Loucy (cell line): ENCODE measurements around the gene DOK6.
"Not testable (repeated sequence)": the region's sequence is repeated elsewhere in the genome, so short reads cannot be mapped to it uniquely, and the experiment has no call there.

Source experiments
- H2AFZ ChIP-seq: fragments of 200-600 bp; sonication (generic); 2 replicates; pipeline ENCODE4 v1.6.0; 2016; ENCODE audit warnings: antibody characterized with exemption, mild to moderate bottlenecking, low read length, moderate library complexity
- H3F3A ChIP-seq: fragments of 200-600 bp; 2 replicates; pipeline ENCODE4 v1.6.0; 2016; ENCODE audit warnings: antibody characterized with exemption, low read depth, mild to moderate bottlenecking
- H3K27me3 ChIP-seq: fragments of 200-600 bp; sonication (generic); 2 replicates; pipeline ENCODE4 v1.6.1; 2014; ENCODE audit warnings: low read length, mild to moderate bottlenecking; ENCODE audit not compliant: insufficient read depth, poor library complexity, severe bottlenecking
- H3K36me3 ChIP-seq: fragments of 200-600 bp; sonication (generic); 2 replicates; pipeline ENCODE4 v1.6.1; 2016; ENCODE audit warnings: low read length; ENCODE audit not compliant: insufficient read depth
- H3K4me1 ChIP-seq: fragments of 200-600 bp; sonication (generic); 2 replicates; pipeline ENCODE4 v1.5.1; 2014; ENCODE audit warnings: low read length, mild to moderate bottlenecking; ENCODE audit not compliant: insufficient read depth, poor library complexity, severe bottlenecking
- H3K4me2 ChIP-seq: fragments of 200-600 bp; sonication (generic); 2 replicates; pipeline ENCODE4 v1.6.0; 2014; ENCODE audit warnings: antibody characterized with exemption, low read length, low read depth, mild to moderate bottlenecking; ENCODE audit not compliant: poor library complexity, severe bottlenecking
- H3K4me3 ChIP-seq: fragments of 200-600 bp; sonication (generic); 2 replicates; pipeline ENCODE4 v1.5.1; 2014; ENCODE audit warnings: low read length, mild to moderate bottlenecking, mixed read lengths; ENCODE audit not compliant: poor library complexity, severe bottlenecking
- H3K79me2 ChIP-seq: fragments of 200-600 bp; sonication (generic); 2 replicates; pipeline ENCODE4 v1.6.1; 2014; ENCODE audit warnings: low read length; ENCODE audit not compliant: insufficient read depth
- H3K9ac ChIP-seq: fragments of 200-600 bp; sonication (generic); 2 replicates; pipeline ENCODE4 v1.6.0; 2014; ENCODE audit warnings: mild to moderate bottlenecking, low read depth, low read length, moderate library complexity; ENCODE audit not compliant: poor library complexity, severe bottlenecking
- H3K9me2 ChIP-seq: fragments of 200-600 bp; sonication (generic); replicated peaks from 2 replicates; pipeline ENCODE4 v1.6.1; 2016; ENCODE audit warnings: low read depth, low read length, mixed read lengths
- H3K9me3 ChIP-seq: fragments of 200-600 bp; sonication (generic); 2 replicates; pipeline ENCODE4 v1.6.1; 2014; ENCODE audit warnings: mild to moderate bottlenecking, antibody characterized with exemption, low read length, low read depth; ENCODE audit not compliant: insufficient read depth
- H4K20me1 ChIP-seq: fragments of 200-600 bp; sonication (generic); 2 replicates; pipeline ENCODE4 v1.6.0; 2014; ENCODE audit warnings: antibody characterized with exemption, low read length, mild to moderate bottlenecking; ENCODE audit not compliant: insufficient read depth, poor library complexity, severe bottlenecking
- CTCF ChIP-seq: fragments of 200-600 bp; sonication (generic); conservative IDR thresholded peaks from 2 replicates; pipeline ENCODE4 v1.5.1; 2014; ENCODE audit warnings: mild to moderate bottlenecking, antibody characterized with exemption, low read length
- EZH2phosphoT487 ChIP-seq: fragments of 200-600 bp; IDR thresholded peaks from 2 replicates; pipeline ENCODE4 v1.6.1; 2018; ENCODE audit warnings: antibody characterized with exemption, mild to moderate bottlenecking, moderate library complexity, borderline replicate concordance

Gene DOK6

GRCh38 chr18:69819460-69819859 lies 418.8 kb downstream of the DOK6 start:
- Histone ChIP-seq H3F3A (no peaks in the 10 kb centered on the region), H3K9ac (no peak overlapping the region), H3K9me2 (no peaks in the 10 kb centered on the region), H3K4me1 (no peaks in the 10 kb centered on the region), H3K36me3 (no peaks in the 10 kb centered on the region), H4K20me1 (no peaks in the 10 kb centered on the region), H3K79me2 (no peaks in the 10 kb centered on the region), H3K4me3 (no peak overlapping the region), H2AFZ (no peak overlapping the region), H3K4me2 (no peak overlapping the region), H3K9me3 (no peaks in the 10 kb centered on the region), H3K27me3 (no peaks in the 10 kb centered on the region)
- no peak for TF ChIP-seq CTCF
- no peak for TF ChIP-seq EZH2phosphoT487

- Histone ChIP-seq H3F3A (peaks cover 3% of the 10 kb centered on the region; the same call in 1 of the 2 replicates), H3K9me2 (no peaks in the 10 kb centered on the region), H3K4me3 (no peak overlapping the region), H3K4me2 (no peak overlapping the region), H3K9ac (no peak overlapping the region), H3K27me3 (no peaks in the 10 kb centered on the region), H4K20me1 (no peaks in the 10 kb centered on the region), H3K4me1 (no peaks in the 10 kb centered on the region), H3K79me2 (no peaks in the 10 kb centered on the region), H3K36me3 (no peaks in the 10 kb centered on the region), H3K9me3 (no peaks in the 10 kb centered on the region), H2AFZ (no peak overlapping the region)
- TF ChIP-seq EZH2phosphoT487 (no peak), CTCF (no peak)
Measured at GRCh38 chr18:69820538-69820937, 419.9 kb downstream of the DOK6 start.

GRCh38 chr18:69830189-69830588 lies 429.5 kb downstream of the DOK6 start:
- Histone ChIP-seq H3K79me2 (no peaks in the 10 kb centered on the region), H3K36me3 (no peaks in the 10 kb centered on the region; the same call in 1 of the 2 replicates), H2AFZ (no peak overlapping the region), H3K4me1 (peaks cover 14% of the 10 kb centered on the region), H3K9ac (no peak overlapping the region), H3K4me2 (no peak overlapping the region), H3F3A (peaks cover 8% of the 10 kb centered on the region; the same call in 1 of the 2 replicates), H3K4me3 (no peak overlapping the region), H3K9me3 (peaks cover 4% of the 10 kb centered on the region; the same call in 1 of the 2 replicates), H3K27me3 (no peaks in the 10 kb centered on the region), H3K9me2 (no peaks in the 10 kb centered on the region), H4K20me1 (no peaks in the 10 kb centered on the region)
- TF ChIP-seq EZH2phosphoT487 (no peak), CTCF (no peak)

- H3K4me1 ChIP-seq = peaks cover 18% of the 10 kb centered on the region
- H3K9me3 ChIP-seq, H3K9ac ChIP-seq: not testable (repeated sequence)
Measured at GRCh38 chr18:69834980-69835379, 434.3 kb downstream of the DOK6 start.

More at GRCh38 chr18:69834980-69835379, 434.3 kb downstream of the DOK6 start:
- H2AFZ ChIP-seq, H3K9me2 ChIP-seq, H3K4me3 ChIP-seq, H3K36me3 ChIP-seq, H4K20me1 ChIP-seq, H3K27me3 ChIP-seq, H3K4me2 ChIP-seq, H3K79me2 ChIP-seq, H3F3A ChIP-seq: not testable (repeated sequence)
